H9 (cell line): ENCODE measurements around the gene GGA1. TPM values are rescaled to one million over a fixed set of nuclear protein-coding genes. Genes with fewer than 3 reads are reported as not detected.

Experiments used
- DNase-seq: peaks from one replicate; pipeline ENCODE4 v3.0.0-alpha.2; 2017
- H2AFZ ChIP-seq: one replicate; pipeline ENCODE4 v1.6.1; 2013; ENCODE audit warnings: mild to moderate bottlenecking, low read length, control low read depth, moderate library complexity
- H2AK5ac ChIP-seq: 2 replicates; pipeline ENCODE4 v1.6.1; 2013; ENCODE audit warnings: low read length, control low read depth, mixed read lengths; ENCODE audit not compliant: insufficient read length
- H2BK120ac ChIP-seq: one replicate; pipeline ENCODE4 v1.6.1; 2013; ENCODE audit warnings: low read depth, mild to moderate bottlenecking, low read length, control low read depth, inconsistent platforms; ENCODE audit not compliant: poor library complexity, severe bottlenecking
- H2BK12ac ChIP-seq: 2 replicates; pipeline ENCODE4 v1.6.1; 2013; ENCODE audit warnings: low read length, control low read depth, mixed read lengths, low read depth; ENCODE audit not compliant: insufficient read length
- H2BK15ac ChIP-seq: 2 replicates; pipeline ENCODE4 v1.6.1; 2013; ENCODE audit warnings: low read depth, low read length, control low read depth
- H2BK20ac ChIP-seq: one replicate; pipeline ENCODE4 v1.6.1; 2013; ENCODE audit warnings: low read depth, mild to moderate bottlenecking, low read length, control low read depth, inconsistent platforms; ENCODE audit not compliant: poor library complexity, severe bottlenecking
- H2BK5ac ChIP-seq: 2 replicates; pipeline ENCODE4 v1.6.1; 2013; ENCODE audit warnings: low read length, control low read depth, mixed read lengths; ENCODE audit not compliant: insufficient read length
- H3K14ac ChIP-seq: 2 replicates; pipeline ENCODE4 v1.6.1; 2013; ENCODE audit warnings: low read length, control low read depth; ENCODE audit not compliant: insufficient read depth
- H3K18ac ChIP-seq: 2 replicates; pipeline ENCODE4 v1.6.1; 2013; ENCODE audit warnings: low read depth, mild to moderate bottlenecking, mixed read lengths, low read length, control low read depth; ENCODE audit not compliant: insufficient read length
- H3K23ac ChIP-seq: 2 replicates; pipeline ENCODE4 v1.6.1; 2013; ENCODE audit warnings: low read length, control low read depth, mixed read lengths, low read depth; ENCODE audit not compliant: insufficient read length
- H3K23me2 ChIP-seq: 2 replicates; pipeline ENCODE4 v1.6.1; 2013; ENCODE audit warnings: low read depth, mild to moderate bottlenecking, mixed read lengths, low read length, control low read depth; ENCODE audit not compliant: insufficient read length, poor library complexity, severe bottlenecking
- H3K27ac ChIP-seq: 2 replicates; pipeline ENCODE4 v1.5.1; 2013; ENCODE audit warnings: low read length, control low read depth, mixed read lengths, low read depth; ENCODE audit not compliant: insufficient read length
- H3K27me3 ChIP-seq: 2 replicates; pipeline ENCODE4 v1.6.1; 2013; ENCODE audit warnings: low read length, control low read depth, inconsistent platforms; ENCODE audit not compliant: insufficient read depth
- H3K4ac ChIP-seq: 2 replicates; pipeline ENCODE4 v1.6.1; 2013; ENCODE audit warnings: low read depth, mild to moderate bottlenecking, control low read depth, inconsistent platforms, low read length, moderate library complexity
- H3K4me1 ChIP-seq: 2 replicates; pipeline ENCODE4 v1.6.1; 2013; ENCODE audit warnings: low read length, control low read depth, inconsistent platforms; ENCODE audit not compliant: insufficient read depth
- H3K4me2 ChIP-seq: 2 replicates; pipeline ENCODE4 v1.6.1; 2013; ENCODE audit warnings: low read length, control low read depth, mixed read lengths; ENCODE audit not compliant: insufficient read length, insufficient read depth
- H3K56ac ChIP-seq: 2 replicates; pipeline ENCODE4 v1.6.1; 2013; ENCODE audit warnings: low read depth, mild to moderate bottlenecking, mixed read lengths, low read length, control low read depth; ENCODE audit not compliant: insufficient read length
- H3K79me1 ChIP-seq: 2 replicates; pipeline ENCODE4 v1.6.1; 2013; ENCODE audit warnings: low read depth, mild to moderate bottlenecking, moderate library complexity, low read length, control low read depth, inconsistent platforms; ENCODE audit not compliant: insufficient read depth, poor library complexity, severe bottlenecking
- H3K79me2 ChIP-seq: 2 replicates; pipeline ENCODE4 v1.6.1; 2013; ENCODE audit warnings: low read length, control low read depth, inconsistent platforms; ENCODE audit not compliant: insufficient read depth
- H3K9ac ChIP-seq: 2 replicates; pipeline ENCODE4 v1.6.1; 2013; ENCODE audit warnings: low read length, control low read depth, mixed read lengths; ENCODE audit not compliant: insufficient read length; ENCODE audit errors: extremely low read depth
- H3K9me3 ChIP-seq: one replicate; pipeline ENCODE4 v1.6.1; 2013; ENCODE audit warnings: low read depth, low read length, inconsistent platforms; ENCODE audit not compliant: control insufficient read depth
- H3T11ph ChIP-seq: one replicate; pipeline ENCODE4 v1.6.1; 2013; ENCODE audit warnings: mild to moderate bottlenecking, low read length, control low read depth, inconsistent platforms
- H4K20me1 ChIP-seq: one replicate; pipeline ENCODE4 v1.6.1; 2013; ENCODE audit not compliant: control insufficient read depth, insufficient read length, insufficient read depth
- H4K5ac ChIP-seq: 2 replicates; pipeline ENCODE4 v1.6.1; 2013; ENCODE audit warnings: low read depth, mild to moderate bottlenecking, mixed read lengths, low read length, control low read depth; ENCODE audit not compliant: insufficient read length
- H4K8ac ChIP-seq: replicated peaks from 2 replicates; pipeline ENCODE4 v1.6.1; 2013; ENCODE audit warnings: low read length, control low read depth, mixed read lengths, low read depth; ENCODE audit not compliant: insufficient read length
- H4K91ac ChIP-seq: 2 replicates; pipeline ENCODE4 v1.6.1; 2013; ENCODE audit warnings: low read depth, mild to moderate bottlenecking, moderate library complexity, mixed read lengths, low read length, control low read depth; ENCODE audit not compliant: insufficient read length
- H3K27ac Mint-ChIP-seq, 3 experiments: 2 replicates in 2 of 3; 3 replicates in 1 of 3; pipeline ENCODE4 v1.8.0; 2020 to 2021; ENCODE audit warnings: mixed read lengths in 3 of 3, mild to moderate bottlenecking in 1 of 3, moderate library complexity in 1 of 3
- H3K27me3 Mint-ChIP-seq: 2 replicates; pipeline ENCODE4 v1.8.0; 2021; ENCODE audit warnings: low read depth, mild to moderate bottlenecking, moderate library complexity, mixed read lengths
- H3K36me3 Mint-ChIP-seq, 3 experiments: 2 replicates in 2 of 3; 3 replicates in 1 of 3; pipeline ENCODE4 v1.8.0; 2020 to 2021; ENCODE audit warnings: low read depth in 3 of 3, mixed read lengths in 3 of 3; ENCODE audit not compliant: insufficient read depth in 1 of 3
- H3K4me1 Mint-ChIP-seq, 2 experiments: 2 replicates each; pipeline ENCODE4 v1.8.0; 2020; ENCODE audit warnings: mixed read lengths in 2 of 2
- H3K4me3 Mint-ChIP-seq, 2 experiments: 2 replicates in 1 of 2; 3 replicates in 1 of 2; pipeline ENCODE4 v1.8.0; 2020 to 2021; ENCODE audit warnings: mild to moderate bottlenecking in 2 of 2, mixed read lengths in 2 of 2, moderate library complexity in 1 of 2
- H3K9me3 Mint-ChIP-seq, 2 experiments: 2 replicates in 1 of 2; 3 replicates in 1 of 2; pipeline ENCODE4 v1.8.0; 2020; ENCODE audit warnings: mild to moderate bottlenecking in 2 of 2, mixed read lengths in 2 of 2, moderate library complexity in 1 of 2
- CTCF ChIP-seq: fragments of 200-600 bp; sonication (generic); conservative IDR thresholded peaks from 3 replicates; pipeline ENCODE4 v1.8.0; 2021; ENCODE audit warnings: antibody characterized with exemption, mild to moderate bottlenecking
- WGBS: extraction: QIAGEN DNeasy Blood & Tissue Kit; methylation state at CpG from one replicate; pipeline ENCODE4 v1.1.7; 2013; ENCODE audit warnings: missing lambda C conversion rate, low lambda C conversion rate, mixed read lengths; ENCODE audit not compliant: insufficient read length; ENCODE audit errors: extremely low coverage; 5-methylcytosine and 5-hydroxymethylcytosine counted together
- total RNA-seq: library from RNA; stranded (reverse); gene quantifications from 2 replicates; pipeline ENCODE4 v1.2.1, GENCODE V29; 2021

Gene GGA1
- total RNA-seq, 1 experiment from 2014 or later = 61.7 TPM

- no peak overlapping the region for H2AFZ ChIP-seq
- WGBS = no CpG with 5 or more reads among the region's 15 CpGs
- H2BK15ac ChIP-seq = no peak overlapping the region
- H4K8ac ChIP-seq = no peak overlapping the region
- no peak overlapping the region for H3K9ac ChIP-seq
- no peaks in the 10 kb centered on the region for H3K27me3 ChIP-seq
- no peaks in the 10 kb centered on the region for H3K9me3 ChIP-seq
- no peak overlapping the region for H3K27ac ChIP-seq
- Mint-ChIP-seq H3K27ac (no peak overlapping the region), H3K4me1 (peaks cover 16 to 17% of the 10 kb centered on the region in 2 experiments), H3K27me3 (peaks cover 1% of the 10 kb centered on the region), H3K4me3 (peak overlapping the region; percentile 91 to 93), H3K9me3 (no peaks in the 10 kb centered on the region), H3K36me3 (peaks cover 4 to 10% (median 9%) of the 10 kb centered on the region in 3 experiments; a peak in 5 of 7 replicates)
- no peak overlapping the region for H3K18ac ChIP-seq
- no peak overlapping the region for H4K91ac ChIP-seq
- peaks cover 10% of the 10 kb centered on the region for H3K23me2 ChIP-seq
- no peak for DNase-seq
- no peak overlapping the region for H2BK5ac ChIP-seq
- H3K56ac ChIP-seq = no peak overlapping the region
- peaks cover 3% of the 10 kb centered on the region for H3K79me1 ChIP-seq
- H2AK5ac ChIP-seq = no peak overlapping the region
- no peak overlapping the region for H2BK12ac ChIP-seq
- no peak overlapping the region for H4K5ac ChIP-seq
- no peak overlapping the region for H3K23ac ChIP-seq
- H3K4ac ChIP-seq = no peak overlapping the region
- H3K4me1 ChIP-seq = no peaks in the 10 kb centered on the region
- H2BK20ac ChIP-seq = no peak overlapping the region
- no peaks in the 10 kb centered on the region; the same call in 1 of the 2 replicates for H3K79me2 ChIP-seq
- no peak overlapping the region for H3T11ph ChIP-seq
- H3K4me2 ChIP-seq = no peak overlapping the region
- H3K14ac ChIP-seq = no peak overlapping the region
- H4K20me1 ChIP-seq = no peaks in the 10 kb centered on the region
- H2BK120ac ChIP-seq = no peak overlapping the region
- no peak for TF ChIP-seq CTCF
Observed at GRCh38 chr22:37610480-37611129, 2.0 kb downstream of the GGA1 start.
